G401.6 (cell line): ENCODE data around the gene ZDHHC6.
"Not testable (repeated sequence)": the region's sequence is repeated elsewhere in the genome, so short reads cannot be mapped to it uniquely, and the experiment has no call there.

ENCODE experiments used
- FAIRE-seq: peaks from 2 replicates; lab custom pipeline; 2012; peaks lifted over from hg19 to GRCh38; lab: Jason Lieb, UNC

Gene ZDHHC6, protein sequence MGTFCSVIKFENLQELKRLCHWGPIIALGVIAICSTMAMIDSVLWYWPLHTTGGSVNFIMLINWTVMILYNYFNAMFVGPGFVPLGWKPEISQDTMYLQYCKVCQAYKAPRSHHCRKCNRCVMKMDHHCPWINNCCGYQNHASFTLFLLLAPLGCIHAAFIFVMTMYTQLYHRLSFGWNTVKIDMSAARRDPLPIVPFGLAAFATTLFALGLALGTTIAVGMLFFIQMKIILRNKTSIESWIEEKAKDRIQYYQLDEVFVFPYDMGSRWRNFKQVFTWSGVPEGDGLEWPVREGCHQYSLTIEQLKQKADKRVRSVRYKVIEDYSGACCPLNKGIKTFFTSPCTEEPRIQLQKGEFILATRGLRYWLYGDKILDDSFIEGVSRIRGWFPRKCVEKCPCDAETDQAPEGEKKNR

DNA sequence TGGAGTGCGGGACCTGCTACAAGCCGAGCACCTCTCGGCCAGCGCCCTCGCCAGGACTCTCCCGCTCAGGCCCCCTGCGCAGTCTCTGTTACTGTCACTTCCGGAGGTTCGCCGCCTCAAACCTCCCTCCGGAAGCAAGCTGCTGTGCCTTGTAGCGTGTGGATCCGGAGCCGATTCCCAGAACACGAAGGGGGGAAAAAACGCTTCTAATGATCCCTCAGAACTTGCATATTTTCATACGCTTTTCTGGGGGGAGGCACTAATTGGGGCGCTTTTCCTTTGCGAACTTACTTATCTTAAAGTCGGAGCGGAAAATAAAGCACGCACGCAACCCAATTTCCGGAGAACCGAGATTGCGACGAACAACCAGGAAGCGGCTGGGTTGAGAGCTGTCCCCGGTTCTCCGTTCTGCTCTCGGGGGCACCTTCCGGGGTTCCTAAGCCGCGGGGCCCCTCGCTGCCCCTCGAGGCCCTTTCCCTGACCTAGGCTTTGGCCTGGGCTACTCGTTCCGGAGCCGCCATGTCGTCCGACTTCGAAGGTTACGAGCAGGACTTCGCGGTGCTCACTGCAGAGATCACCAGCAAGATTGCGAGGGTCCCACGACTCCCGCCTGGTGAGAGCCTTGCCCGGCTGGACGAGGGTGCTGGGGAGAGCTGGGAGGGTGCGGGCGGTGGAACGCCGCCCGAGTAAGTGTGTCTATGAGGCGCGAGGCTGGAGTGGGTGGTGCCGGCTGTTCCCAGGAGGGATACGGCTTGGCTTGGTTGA, at the start of gene ZDHHC6, which contains the start of gene VTI1A:
ZDHHC6 (minus strand) TSS at position 60 of the 765 bp plus-strand sequence. CDS start 1,478 bp downstream, outside the sequence.
VTI1A (plus strand) TSS at position 361 of the 765 bp plus-strand sequence; CDS start at position 520, 159 bp downstream.
- FAIRE-seq, result no peak

DNA sequence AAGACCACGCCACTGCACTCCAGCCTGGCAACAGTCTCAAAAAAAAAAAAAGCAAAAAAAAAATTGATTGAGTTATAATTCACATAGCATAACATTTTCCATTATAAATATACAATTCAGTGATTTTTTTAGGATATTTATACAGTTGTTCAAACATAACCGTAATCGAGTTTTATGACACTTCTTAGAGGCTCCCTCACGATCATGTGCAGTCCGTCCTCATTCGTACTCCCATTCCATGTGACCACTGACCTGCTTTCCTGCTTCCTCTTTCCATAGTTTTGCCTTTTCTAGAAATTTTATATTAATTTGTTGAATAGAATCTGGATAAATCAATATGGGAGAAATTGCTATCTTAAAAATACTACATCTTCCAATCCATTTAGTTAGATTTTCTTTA, 46.0 kb upstream of the ZDHHC6 start:
- FAIRE-seq, result no peak

DNA sequence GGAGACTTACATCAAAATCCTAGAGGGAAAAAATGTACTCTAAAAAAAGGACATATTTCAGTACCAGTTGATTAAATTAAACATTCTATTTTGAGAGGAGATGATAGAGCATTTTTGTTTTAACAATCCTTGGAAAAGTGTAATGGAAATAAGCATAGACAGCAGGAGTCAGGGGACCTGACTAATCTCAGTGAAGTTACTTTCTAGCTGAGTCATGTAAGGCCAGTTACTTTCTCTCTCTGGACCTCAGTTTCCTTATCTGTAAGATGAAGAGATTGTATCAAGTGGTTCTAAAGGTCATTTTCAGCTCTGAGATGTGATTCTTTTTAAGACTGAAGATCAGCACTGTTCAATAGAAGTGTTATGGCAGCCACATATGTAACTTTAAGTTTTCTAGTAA, 44.4 kb upstream of the ZDHHC6 start:
- no peak for FAIRE-seq

DNA sequence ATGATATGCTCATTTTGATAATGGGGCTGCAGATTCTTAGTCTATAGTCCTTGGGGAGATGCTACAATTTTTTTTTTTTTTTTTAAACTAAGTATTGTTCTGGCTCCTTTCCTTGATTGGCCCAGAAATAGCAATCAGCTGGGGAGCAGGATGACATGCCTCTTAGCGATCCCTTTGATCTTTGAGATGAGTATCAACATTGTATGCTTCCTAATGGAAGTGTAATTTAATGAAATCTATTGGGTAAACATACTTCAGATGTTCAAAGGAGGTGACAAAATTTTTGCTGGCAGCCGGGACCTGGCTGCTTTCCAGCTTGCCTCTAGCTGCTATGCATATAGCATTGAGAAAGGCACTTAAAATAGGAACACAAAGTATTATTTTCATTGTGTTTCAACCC, 43.8 kb upstream of the ZDHHC6 start:
- no peak for FAIRE-seq

DNA sequence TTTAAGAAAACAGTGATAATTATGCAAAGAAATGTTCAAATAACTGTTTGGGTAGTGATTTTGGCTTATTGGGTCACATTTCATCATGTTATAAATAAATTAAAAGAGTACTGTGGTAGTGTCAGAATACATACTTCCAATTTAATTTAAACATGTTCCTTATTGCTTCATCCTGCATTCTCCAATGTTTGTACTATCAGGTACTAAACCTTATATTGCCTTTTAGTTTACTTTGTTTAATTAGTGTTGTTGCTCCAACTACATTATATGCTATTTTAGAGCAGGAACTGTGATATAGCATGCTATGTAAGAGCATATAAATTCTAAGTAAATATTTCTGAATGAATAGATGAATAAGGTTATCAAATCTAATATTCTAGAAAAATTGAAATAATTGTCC, 41.2 kb upstream of the ZDHHC6 start:
- FAIRE-seq, result no peak

DNA sequence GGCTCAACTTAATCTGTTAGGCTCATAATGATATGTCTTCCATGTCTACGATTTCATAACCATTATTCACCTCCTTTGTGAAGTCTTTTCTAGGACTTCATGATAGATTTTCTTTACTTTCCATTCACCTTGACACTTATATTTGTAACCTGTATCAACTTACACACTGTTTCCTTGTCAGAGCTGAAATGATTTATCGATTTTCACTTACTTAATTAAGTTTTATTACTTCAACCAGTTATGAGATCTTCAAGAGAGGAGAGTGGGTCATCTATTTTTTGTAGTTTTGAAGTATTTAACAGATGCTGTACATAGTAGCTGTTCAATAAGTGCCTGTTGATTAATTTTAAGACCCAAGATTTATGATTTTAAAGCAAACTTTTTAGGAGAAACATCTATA, 37.7 kb upstream of the ZDHHC6 start:
- no peak for FAIRE-seq

DNA sequence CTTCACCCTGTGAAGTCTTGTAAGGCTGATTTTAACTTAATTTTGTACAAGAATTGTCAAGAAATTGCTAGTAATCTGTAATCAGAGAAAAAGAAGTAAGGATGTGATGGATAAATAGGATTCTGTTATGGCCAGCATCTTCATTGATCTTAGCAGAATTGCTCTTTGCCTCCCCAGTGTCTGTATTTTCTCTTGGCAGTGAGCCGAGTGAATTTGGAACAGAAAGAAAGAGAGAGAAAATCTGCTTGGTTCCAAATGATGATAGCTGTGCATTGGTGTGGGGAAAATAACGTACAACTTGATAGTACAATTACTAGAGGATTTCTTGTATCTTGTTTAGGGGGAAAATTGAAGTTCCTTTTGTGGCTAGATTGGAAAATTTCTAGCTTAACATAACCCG, 34.9 kb upstream of the ZDHHC6 start:
- FAIRE-seq, result no peak

DNA sequence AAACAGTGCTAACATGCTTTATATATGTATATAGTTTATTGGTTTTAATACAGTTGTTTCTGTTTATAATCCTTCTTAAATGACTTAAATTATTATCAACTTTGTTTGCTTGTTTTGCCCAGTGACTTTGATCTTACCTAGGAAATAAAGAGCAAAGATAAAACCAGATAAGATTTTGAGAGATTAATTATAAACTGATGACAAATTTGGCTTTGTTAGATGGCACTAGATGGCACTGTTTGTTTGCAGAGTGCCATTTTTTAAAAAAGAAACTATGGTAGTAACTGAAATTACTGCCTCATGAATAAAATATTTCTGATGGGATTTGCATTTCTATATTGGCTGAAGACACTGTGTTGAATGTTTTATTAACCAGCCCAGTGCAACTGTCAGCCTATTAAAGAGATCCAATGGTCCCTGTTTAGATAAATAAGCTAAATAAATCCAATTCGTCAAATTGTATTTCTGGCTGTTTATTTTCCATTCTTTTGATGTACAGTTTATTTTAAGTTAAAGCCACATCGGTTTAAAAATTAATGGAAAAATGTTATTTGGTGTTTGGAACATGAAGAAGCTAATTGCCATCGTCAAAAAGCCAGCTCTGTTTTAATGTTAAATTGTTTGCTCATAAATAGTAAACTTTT, 29.0 kb upstream of the ZDHHC6 start:
- no peak for FAIRE-seq

DNA sequence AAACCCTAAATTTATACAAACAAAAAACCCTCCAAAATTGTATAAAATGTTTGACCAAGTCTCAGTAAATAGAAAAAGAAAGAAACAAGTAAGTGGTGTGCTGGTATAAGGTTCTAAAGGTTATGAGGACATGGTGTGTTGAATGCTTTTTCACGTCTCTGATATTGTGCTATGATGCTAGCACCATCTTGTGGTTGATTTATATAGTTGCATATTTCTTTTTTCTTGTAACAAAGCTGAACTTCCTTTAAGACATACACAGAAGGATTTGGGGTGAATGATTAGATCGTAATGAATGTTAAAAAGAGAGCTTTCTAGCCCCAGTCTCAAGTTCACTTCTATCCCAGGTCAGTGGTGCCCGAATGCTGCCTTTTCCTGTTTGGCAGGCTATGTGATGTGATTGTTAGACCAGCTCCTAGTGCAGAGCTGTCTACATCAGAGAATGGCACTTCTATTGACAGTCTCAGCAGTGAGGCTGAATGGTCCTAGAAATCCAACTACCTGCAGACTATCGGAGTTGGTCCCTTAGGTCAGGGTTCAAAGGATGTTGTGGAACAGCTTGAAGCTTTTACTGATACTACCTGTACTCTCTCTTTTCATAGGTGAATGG, 25.3 kb upstream of the ZDHHC6 start:
- FAIRE-seq, result peak; percentile 93

DNA sequence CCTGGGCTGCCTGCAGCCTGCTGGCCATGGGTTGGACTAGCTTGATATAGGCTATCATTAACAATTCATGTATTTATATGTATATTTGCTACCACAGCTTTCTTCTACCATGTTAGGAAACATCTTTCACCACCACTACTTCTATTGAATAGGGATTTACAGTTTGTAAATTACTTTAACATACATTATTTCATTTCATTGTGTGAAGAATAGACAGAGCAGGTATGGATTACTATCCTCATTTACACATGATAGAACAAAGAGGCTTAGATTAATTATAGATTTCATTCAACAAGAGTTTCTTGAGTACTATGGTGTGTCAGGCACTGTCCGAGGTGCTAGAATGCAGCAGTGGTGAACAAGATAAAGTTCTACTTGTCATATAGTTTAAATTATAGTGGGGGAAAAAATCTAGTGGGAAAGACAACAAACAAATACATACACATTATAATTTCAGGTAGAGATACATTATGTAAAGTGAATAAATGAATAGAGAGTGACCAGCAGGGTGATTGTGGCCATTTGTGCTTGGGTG, 20.9 kb upstream of the ZDHHC6 start:
- FAIRE-seq, result no peak

DNA sequence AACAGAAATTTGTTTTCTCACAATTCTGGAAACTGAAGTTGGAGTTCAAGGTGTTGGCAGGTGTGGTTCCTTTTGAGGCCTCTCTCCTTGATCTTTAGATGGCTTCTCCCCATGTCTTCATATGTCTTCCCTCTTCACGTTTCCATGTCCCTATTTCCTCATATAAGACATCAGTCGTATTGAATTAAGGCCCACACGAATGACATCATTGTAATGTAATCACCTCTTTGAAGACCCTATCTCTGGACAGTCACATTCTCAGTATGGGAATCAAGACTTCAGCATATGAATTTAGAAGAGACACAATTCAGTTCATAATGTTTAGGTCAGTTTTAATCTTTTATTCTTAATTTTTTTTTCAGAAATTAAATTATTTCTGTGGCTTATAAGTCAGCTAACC, 20.1 kb upstream of the ZDHHC6 start:
- FAIRE-seq, result no peak

DNA sequence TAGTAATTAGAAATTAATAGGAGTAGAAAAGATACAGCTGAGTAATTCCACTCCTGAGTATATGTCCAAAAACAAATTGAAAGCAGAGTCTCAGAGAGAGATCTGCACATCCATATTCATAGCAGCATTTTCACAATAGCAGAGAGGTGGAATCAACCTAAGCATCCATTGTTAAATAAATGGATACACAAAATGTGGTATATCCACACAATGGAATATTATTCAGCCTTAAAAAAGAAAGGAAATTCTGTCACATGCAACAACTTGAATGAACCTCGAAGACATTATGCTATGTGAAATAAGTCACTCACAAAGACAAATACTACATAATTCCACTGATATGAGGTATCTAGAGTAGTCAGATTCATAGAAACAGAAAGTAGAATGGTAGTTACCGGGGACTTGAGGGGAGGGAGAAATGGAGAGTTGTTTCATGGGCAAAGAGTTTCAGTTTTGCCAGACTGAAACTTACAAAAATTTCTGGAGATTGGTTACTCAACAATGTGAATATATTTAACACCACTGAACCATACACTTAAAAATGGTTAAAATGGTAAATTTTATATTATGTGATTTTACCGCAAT, 18.7 kb upstream of the ZDHHC6 start:
- FAIRE-seq, result no peak

DNA sequence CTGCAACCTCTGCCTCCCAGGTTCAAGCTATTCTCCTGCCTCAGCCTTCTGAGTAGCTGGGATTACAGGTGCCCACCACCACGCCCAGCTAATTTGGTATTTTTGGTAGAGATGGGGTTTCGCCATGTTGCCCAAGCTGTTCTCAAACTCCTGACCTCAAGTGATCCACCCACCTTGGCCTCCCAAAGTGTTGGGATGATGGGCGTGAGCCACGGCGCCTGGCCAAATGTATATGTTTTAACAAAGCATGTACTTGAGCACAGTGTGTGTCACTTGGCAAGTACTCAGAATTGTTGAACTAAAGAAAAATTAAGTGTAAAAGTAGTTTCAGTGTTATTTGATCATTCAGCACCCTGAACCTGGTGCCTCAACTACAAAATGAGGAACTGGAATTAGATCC, 17.4 kb upstream of the ZDHHC6 start:
- not testable (repeated sequence) for FAIRE-seq

DNA sequence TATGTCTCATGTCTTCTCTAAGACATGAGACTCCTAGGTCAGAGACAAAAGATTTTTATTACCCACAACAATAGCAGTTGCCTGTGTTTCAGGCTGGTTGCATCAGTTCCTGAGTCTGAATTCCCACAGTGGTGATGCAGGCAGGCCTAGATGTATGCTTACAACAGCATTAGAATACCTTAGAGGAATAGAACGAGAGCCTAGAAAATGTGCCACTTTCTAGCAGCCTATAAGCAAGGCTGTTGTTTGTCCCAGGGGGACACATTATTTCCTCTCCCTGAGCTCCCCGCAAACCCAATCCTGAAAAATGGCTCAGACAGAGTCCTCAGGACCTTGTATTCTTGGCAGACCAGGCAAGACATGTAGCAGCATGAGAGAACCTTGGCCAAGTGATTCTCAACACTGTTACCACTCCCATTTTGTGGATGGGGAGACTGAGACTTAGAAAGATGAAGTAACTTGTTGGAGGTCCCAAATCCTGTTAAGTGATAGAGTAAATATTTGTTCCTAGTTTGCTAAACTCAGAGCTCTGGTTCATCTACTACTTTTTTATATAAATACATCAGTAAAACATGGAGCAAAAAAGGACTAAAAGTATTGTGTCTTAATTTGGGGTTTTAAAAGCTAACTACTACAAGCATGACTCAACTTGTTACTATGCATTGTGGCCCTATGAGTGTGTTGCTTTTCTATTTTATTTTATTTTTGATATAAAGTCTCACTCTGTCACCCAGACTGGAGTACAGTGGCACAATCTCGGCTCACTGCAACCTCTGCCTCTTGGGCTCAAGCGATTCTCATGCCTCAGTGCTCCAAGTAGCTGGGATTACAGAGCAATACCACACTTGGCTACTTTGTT, 14.5 kb upstream of the ZDHHC6 start:
- no peak for FAIRE-seq

DNA sequence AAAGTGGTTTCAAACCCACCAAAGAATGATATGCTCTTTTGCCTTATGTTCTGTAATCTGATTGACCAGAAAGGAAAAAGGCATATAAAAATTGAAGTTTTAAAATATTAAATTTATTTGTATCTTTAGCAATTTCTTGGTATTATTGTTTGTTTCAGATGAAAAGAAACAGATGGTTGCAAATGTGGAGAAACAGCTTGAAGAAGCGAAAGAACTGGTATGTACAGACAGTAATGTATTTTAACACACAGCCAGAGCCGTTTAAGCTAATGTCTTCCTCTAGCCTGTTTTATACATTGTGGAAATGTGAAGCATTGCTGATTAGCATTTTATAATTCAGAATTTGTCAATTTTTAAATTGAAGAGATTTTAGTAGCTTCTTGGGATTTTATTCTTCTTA, 13.7 kb upstream of the ZDHHC6 start:
- FAIRE-seq, result no peak

DNA sequence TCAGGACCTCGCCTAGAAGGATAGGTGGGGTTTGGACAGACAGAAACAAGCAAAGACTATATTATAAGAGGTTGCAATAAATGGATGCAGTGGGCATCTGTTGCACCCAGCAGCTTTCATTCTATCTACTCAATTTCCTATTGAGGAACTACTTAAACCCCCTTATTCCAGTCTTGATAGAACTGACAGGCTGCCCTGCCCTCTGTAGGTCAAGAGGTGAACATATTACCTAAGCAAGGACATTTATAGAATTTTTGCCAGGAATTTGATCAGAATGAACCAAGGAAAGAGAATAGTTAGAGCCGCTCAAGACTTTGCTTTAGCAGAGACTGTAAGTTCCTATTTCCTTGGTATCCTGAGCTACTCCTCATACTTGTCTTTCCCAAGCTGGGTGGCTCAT, 9.8 kb upstream of the ZDHHC6 start:
- no peak for FAIRE-seq

DNA sequence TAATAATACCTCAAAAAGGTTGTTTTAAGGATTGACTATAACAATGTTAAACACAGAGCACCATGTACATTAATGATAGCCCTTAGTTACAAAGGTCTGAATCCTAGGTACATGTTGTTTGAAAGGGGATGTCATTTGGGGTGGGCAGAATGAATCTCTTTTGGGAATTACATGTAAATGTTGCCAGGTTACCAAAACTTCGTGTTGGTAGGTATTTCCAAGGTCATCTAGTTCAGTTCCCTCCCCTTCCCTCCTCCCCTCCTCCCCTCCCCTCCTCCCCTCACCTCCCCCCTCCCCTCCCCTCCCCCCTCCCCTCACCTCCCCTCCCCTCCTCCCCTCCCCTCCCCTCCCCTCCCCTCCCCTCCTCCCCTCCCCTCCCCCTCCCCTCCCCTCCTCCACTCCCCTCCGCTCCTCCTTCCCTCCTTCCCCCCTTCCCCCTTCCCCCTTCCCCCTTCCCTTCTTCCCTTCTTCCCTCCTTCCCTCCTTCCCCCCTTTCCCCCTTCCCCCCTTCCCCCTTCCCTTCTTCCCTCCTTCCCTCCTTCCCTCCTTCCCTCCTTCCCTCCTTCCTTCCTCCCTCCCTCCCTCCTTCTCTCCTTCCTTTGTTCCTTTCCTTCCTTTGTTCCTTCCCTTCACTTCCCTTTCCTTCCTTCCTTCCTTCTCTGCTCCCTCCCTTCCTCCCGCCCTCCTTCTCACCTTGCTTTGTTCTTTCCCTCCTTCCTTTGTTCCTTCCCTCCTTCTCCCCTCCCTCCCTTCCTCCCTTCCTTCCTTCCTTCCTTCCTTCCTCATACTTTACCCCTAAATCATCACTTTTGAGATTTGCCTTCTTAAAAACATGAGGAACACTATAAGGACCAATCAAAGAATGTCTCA, 8.4 kb upstream of the ZDHHC6 start:
- FAIRE-seq, result no peak

DNA sequence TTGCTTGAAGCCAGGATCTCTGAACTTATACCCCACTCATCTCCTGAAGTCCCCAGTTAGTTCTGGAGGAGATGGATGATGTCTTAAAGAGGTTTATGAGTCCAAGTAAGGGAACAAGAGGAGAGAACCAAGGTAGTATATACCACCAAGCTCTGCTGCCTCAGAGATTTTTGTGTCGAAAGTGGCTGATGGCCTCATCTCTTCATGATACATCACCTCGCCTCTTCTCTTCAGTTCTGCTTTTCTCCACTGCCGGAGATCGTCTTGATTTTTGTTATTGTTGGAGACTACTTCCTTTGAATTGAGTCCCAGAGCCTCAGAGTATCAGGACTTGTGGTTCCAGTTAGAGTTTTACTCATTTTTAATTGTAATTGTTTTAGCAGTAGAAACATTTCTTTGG, 2.2 kb upstream of the ZDHHC6 start:
- FAIRE-seq, result no peak

DNA sequence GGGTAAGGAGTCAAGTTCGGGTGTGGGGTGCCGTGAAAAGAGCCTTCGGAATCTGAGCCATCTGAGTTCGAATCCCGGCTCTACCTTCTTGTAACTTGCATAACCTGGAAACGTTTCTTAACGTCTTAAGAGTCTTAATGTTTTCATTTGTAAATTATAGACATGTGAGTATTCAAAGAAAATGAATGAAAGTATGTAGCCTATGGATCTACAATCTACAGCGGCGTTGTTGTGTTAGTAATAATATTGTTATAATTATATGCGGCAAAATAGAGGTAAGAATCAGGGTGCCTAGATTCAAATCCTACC, 860 bp upstream of the ZDHHC6 start:
- FAIRE-seq, result no peak
